Stimulated activated CD4-positive, alpha-beta T cell treated with anti-CD3 and anti-CD28 coated beads, Interleukin-2, amount 100 ng/mL, for 48 hours (primary cell): ENCODE results near the gene ADGRG1.
"Not testable (repeated sequence)": the region's sequence is repeated elsewhere in the genome, so short reads cannot be mapped to it uniquely, and the experiment has no call there.

ENCODE experiments used
- DNase-seq, 2 donors: peaks; one replicate each; pipeline ENCODE4 v3.0.0-alpha.2; 2020

Gene ADGRG1

DNA sequence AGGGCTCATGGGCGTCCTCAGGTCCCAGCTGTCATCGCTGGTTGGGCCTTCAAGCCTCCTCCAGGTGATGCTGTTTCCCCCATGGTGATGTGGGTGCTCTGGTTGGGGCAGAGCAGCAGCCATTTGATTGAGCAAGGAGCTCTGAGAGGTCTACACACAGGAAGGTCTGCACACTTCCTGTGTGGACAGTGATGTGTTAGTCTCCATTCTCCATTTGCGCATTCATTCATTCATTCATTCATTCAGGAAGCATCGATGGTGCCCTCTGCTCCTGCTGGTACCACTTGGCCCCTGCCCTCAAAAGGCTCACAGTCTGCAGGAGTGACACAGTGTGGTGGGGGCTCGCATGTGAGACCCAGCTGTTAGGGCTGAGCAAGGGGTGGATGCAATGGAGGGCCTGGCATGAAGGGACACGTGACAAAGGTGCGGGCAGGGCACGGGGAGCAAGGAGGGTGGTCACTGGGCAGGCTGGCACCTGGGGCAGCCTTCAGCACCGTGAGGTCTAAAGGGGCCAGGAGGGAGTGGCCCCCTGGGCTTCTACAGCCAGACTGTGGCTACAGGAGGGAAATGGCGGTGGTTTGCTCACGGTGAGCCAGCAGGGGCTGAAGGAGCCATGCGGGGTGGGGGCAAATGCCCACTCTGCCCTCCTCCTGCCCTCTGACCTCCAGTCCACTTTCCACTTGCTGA lies 41.2 kb downstream of the ADGRG1 start:
- no peak for DNase-seq

DNA sequence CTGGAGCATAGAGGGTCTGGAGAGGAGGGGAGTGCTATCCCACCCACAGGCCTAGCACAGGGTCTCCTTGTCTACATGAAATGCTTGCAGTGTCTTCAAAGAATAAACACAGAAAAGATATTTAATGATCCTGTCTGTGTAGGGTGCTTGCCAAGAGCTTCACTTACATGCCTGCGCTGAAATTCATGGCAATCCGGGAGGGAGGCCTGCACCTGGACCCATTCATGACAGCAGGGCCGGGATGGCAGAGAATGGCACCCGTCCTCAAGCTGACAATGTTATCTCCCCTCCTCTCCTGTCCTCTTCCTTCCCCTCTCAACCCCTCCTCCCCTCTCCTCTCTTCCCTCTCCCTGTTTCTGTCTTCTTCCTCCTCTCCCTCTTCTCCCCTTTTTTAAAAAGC lies 41.8 kb downstream of the ADGRG1 start:
- no peak for DNase-seq

DNA sequence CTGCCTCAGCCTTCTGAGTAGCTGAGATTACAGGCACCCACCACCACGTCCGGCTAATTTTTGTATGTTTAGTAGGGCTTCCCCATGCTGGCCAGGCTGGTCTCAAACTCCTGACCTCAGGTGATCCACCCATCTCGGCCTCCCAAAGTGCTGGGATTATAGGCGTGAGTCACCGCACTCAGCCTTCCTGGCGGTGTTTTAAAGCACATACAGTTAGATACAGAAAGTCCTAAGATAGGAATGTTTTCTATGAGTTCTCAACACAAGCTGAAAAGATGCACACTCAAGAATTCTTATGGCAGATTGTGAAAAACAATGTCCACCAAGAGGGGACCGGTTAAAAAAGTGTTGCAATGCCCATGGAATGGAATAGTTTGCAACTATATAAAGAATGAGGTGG lies 43.0 kb downstream of the ADGRG1 start:
- not testable (repeated sequence) for DNase-seq

DNA sequence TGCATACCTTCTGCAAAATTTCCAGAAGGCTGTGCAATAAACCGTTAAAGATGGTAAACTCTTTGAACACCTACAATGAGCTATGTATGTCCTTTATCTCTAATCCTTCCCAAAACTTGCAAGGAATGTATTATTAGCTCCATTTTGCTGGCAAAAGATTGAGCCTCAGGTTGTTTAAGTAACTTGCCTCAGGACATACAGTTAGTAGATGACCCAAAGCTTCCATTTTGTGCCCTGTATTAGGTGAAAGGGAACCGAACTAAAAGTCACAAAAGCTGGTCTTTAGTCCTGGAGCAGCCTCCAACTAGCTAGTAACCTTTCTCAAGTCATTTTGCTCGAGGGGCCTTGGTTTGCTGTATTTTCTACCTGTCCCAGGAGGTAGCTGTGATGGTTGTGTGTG lies 44.0 kb downstream of the ADGRG1 start:
- DNase-seq: no peak

DNA sequence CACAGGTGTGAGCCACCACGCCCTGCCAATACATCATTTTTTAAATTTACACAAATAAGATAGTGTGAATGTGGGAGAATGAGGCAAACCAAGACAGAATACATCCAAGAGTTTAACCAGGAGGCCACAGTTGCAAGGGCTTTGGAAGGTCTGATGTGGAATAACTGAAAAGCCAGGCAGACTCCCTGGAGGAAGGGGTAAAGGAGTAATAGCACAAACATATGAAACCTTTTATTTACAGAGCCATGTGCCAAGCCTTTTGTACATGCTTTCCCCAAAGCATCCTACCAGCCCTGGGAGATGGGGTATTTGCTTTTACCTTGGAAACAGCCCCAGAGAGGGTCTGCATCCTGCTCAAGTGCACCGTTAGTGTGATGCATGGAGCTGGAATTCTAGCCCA lies 44.4 kb downstream of the ADGRG1 start:
- DNase-seq: no peak

DNA sequence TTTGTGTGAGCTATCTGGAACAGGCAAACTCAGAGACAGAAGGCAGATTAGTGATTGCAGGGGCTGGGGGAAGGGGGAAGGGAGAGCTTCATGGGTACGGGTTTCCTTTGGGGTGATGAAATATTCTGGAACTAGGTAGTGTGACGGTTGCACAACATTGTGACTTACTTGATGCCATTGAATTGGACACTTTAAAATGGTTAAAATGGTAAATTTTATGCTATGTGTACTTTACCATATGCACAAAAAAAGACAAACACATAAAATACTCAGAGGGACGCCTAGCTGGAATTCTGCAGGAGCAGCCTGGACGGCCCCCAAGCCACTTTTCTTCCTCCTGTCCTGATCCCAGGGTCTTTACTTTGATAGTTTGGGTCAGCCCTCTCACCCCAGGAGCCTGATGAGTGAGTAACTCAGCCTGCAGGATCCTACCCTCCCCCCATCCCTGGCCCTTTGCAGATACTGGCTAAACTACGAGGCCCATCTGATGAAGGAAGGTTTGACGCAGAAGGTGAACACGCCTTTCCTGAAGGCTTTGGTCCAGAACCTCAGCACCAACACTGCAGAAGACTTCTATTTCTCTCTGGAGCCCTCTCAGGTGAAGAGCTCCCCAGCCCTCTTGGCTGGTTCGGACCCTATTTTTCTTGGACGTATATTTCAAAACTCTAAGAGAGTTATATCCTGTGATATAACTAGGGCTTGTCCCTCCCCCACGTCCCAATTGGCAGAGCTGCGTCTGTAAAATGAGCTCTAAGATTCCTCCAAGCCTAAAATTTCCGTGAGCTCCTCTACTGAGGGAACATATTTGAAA lies 47.5 kb downstream of the ADGRG1 start:
- no peak for DNase-seq

DNA sequence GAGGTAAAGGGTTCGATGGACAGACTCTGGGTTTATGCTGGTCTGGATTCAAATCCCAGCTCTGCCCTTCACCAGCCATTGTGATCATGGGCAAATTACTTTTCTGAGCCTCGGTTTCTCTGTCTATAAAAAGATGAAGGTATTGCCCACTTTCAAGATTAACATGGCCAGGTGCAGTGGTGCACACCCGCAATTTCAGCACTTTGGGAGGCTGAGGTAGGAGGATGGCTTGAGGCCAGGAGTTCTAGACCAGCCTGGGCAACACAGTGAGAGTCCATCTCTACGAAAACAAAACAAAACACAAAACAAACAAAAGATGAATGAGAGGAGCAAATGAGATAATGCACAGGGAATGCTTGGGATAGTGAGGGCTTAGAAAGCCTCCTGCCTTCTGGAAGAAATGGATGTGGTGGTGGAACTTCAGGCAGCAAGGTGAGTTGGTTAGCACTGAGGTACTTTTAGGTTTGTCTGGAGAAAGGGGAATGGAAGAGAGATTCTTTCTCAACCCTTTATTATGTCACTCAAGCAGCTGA lies 48.2 kb downstream of the ADGRG1 start:
- DNase-seq: no peak

DNA sequence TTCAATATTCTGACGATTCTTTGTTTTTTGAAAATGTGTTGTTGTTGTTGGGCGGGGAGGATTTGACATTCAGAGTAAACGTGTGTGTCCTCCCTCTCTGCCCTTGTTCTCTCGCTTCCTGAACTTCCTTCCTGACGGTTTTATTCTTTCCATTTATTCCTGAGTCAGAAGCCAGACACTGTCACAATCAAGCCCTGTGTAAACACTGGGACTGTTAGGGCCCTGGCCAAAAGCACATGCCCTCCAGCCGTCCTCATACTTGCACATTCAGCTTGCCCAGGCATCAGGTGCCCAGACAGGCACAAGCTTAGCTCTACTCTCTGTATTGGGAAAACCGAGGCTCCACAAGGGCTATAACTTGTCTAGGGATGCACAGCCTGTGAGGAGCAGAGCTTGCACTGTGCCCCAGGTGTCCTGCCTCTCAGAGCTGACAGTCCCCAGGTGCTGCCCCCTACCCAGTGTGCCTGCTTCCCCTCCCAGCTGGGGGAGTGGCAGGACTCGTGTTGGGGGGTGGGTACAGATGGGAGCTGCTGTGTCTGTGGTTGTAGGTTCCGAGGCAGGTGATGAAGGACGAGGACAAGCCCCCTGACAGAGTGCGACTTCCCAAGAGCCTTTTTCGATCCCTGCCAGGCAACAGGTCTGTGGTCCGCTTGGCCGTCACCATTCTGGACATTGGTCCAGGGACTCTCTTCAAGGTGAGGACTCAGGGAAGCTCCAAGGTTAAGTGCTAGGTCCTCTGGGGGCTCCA lies 49.4 kb downstream of the ADGRG1 start:
- DNase-seq: no peak

DNA sequence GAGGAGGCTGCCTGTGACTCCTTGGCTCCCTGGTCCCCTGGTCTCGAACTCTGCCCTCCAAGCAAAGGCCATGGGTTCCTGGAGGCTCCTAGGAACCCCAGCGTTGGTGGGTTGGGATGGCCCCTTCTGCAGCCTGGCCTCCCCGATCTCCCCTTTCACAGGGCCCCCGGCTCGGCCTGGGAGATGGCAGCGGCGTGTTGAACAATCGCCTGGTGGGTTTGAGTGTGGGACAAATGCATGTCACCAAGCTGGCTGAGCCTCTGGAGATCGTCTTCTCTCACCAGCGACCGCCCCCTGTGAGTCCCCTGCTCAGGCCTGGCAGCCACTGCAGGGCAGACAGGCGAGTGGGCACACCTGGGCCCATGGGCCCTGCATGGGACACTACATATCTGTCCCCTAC lies 50.6 kb downstream of the ADGRG1 start:
- no peak for DNase-seq

DNA sequence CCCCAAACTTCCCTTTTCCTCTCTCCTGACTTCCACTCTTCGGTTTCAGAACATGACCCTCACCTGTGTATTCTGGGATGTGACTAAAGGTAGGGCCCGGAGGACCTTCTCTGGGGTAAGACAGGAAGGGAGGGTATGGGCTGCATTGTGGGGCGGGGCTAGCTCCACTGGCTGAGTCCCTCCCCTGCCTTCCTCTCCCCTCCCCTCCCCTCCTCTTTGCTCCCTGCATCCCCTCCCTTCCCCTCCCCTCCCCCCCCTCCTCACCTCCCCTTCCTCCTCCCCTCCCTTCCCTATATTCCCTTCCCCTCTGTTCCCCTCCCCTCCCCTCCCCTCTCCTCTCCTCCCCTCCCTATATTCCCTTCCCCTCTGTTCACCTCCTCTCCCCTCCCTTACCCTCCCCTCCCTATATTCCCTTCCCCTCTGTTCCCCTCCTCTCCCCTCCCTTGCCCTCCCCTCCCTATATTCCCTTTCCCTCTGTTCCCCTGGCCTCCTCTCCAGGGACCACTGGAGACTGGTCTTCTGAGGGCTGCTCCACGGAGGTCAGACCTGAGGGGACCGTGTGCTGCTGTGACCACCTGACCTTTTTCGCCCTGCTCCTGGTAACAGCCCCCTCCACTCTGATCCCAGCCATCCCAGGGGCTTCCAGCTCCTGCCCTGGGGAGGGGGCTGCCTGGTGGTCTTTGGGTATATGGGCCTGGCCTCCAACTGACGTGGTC lies 51.5 kb downstream of the ADGRG1 start:
- no peak for DNase-seq

DNA sequence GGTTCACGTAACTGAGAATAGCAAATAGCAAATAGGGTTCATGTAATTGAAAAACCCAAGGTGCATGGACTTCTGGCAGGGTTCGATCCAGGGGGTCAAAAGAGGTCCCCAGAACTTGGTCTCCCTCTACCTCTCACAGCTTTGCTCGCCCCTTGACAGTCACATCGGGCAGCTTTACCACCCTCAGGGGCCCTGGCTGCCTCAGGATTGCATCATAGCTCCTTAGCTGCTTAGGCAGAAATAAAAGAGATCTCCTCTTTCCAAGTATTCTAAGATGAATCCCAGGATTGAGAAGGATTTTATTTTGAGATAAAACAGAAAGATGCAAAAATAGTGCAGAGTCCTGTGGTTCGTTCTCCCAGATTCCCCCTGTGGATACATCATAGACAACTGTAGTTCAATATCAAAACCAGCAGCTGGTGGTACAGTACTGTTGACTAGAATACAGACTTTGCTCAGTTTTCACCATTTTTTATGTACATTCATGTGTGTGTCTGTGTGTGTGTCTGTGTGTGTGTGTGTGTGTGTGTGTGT lies 52.5 kb downstream of the ADGRG1 start:
- no peak for DNase-seq

DNA sequence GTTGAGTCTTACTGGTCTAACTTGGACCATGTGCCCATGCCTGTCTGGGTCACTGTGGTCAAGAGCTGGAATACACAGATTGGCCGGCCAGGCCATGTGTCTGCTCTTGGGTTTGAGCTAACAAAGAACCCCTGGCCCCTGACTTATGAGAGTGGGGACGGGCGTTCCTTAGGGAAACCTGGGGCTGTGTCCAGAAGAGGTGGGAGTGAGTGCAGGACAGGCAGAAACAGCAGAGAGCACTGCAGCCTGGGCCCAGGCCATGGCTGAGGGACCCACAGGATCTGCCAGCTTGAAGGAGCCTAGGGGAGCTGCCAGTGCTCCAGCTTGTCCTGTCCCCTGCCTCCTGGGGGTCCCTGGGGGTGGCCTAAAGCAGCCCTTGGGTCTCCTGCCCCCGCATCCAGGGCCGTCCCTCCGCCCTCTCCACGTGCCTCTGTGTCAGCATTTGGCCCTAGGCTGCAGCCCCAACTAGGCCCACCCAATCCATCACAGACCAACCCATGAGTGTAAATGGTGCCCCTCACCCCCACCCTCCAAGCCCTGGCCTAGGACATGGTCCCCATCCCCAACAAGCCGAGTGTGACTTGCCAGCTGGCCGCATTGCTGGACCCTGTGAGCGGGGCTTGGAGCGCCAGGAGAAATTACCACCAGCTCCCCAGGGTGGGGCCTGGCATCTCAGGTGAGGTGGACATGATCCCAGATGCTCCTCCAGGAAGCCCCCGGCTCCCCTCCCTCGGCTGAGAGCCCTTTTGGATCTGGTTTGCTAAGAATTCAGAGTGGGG lies 53.7 kb downstream of the ADGRG1 start:
- DNase-seq: no peak

DNA sequence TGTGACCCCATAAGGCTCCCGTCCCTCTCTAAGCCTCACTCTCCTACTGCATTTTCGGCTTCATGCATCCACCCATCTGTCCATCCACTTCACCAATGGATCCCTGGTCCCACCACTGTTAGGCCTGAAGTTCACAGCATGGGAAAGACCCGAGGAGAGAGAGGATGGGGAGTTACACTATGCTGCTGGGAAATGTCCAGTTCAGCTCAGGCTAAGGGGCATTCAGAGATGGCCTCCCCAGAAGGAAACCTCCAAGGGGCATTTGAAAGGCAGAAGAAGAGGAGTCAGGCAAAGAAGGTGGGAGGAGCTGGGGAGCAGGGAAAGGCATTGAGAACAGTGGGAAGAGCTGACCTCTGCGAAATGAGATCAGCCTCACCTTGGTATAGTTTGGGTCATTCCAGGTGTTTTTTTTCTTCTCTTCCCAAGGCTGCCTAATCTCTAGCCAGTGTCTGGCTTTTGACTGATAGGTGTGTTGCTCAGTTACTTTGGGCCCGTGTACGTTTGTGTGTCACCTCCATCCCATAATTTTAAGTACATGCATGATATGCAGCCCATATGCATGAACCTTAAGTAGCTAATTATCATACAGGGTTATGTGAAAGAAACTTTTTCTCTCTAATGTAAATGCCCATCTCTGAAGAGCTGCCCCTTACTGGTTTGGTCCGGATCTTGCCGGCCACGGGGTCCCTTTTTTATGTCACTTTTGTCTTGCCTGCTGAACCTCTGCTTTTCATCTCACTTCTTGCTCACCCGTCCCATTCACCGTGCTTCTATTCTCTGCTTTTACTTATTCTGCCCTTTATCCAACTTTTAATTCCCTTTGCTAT lies 54.6 kb downstream of the ADGRG1 start:
- no peak for DNase-seq

DNA sequence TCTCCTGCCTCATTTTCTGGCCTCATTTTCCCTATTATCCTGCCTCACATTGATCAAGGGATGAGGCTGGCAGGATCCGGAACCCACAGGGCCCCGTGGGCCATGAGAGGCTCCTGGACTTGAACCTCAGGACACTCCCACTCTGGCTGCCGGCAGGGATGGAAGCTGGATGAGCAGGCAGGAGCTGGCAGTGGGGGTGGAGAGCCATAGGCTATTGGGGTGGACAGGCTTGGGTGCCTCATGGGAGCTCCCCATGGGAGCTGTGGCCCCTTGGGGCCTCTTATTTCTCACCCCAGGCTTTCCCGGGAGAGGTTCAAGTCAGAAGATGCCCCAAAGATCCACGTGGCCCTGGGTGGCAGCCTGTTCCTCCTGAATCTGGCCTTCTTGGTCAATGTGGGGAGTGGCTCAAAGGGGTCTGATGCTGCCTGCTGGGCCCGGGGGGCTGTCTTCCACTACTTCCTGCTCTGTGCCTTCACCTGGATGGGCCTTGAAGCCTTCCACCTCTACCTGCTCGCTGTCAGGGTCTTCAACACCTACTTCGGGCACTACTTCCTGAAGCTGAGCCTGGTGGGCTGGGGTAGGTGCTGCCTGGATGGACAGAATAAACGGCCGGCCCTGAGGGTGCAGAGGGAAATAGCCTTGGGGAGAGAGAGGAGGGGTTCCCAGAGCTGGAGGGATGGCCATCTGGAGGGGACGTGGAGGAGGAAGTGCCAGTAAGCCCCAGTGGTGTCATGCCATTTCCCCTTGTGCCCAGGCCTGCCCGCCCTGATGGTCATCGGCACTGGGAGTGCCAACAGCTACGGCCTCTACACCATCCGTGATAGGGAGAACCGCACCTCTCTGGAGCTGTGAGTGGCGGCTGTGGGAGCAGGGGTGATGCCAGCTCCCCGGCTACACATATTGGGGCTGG lies 55.5 kb downstream of the ADGRG1 start:
- DNase-seq: no peak

DNA sequence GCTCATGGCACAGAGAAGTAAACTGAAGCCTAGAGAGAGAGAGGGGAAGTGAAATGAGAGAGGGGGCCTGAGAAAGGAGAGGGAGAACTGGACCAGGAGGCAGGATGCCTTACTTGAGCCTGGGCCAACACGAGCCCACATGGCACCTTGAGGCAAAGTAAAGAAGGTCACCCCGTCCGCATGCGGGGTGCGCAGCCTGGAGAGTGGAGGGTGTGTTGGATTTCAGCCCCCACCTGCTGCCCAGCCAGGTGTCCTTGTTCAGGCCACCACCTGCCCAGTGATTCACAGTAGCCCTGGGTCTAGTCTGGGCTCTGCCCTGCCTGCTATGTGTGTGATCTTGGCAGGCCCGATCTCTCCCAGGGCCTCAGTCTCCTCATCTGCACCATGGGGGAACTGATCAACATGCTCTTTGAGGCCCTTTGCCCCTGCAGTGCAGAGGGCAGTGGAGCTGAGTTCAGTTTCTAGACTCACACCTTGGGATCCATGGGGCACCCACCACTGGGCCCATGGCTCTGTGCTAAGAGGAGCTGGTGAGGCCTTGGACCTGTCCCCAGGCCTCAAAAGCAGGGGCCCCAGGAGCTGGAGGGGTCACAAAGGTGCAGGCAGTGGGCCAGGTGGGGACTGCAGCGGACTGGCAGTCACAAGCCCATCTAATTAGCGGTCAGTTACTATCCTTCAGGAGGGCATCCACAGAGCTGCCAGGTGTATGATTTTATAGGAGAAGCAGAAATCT lies 56.4 kb downstream of the ADGRG1 start:
- DNase-seq: no peak

DNA sequence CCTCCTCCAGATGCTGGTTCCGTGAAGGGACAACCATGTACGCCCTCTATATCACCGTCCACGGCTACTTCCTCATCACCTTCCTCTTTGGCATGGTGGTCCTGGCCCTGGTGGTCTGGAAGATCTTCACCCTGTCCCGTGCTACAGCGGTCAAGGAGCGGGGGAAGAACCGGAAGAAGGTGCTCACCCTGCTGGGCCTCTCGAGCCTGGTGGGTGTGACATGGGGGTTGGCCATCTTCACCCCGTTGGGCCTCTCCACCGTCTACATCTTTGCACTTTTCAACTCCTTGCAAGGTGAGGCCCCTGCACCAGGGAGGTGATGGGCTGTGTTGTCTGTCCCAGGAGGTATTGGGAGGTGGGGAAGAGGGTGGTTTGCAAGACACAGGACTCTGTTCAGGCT lies 57.2 kb downstream of the ADGRG1 start:
- no peak for DNase-seq

DNA sequence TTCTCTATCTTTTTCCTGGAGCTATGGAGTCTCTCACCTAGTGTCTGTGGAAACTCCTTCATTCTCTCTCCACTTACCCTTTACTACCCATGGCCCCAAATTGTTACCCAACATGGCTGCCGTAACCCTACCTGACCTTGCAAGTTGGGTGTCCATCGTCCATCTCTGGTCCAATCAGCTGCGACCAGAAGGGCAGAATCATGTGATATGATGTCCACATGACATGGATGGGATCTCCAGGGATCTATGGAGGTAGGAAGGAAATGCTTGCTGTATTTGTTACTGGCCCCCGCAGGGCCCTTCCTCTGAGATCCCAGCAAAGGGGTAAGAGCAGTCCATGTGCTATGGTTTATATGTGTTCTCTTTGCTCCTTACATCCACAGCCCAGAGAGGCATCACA lies 58.1 kb downstream of the ADGRG1 start:
- no peak for DNase-seq

DNA sequence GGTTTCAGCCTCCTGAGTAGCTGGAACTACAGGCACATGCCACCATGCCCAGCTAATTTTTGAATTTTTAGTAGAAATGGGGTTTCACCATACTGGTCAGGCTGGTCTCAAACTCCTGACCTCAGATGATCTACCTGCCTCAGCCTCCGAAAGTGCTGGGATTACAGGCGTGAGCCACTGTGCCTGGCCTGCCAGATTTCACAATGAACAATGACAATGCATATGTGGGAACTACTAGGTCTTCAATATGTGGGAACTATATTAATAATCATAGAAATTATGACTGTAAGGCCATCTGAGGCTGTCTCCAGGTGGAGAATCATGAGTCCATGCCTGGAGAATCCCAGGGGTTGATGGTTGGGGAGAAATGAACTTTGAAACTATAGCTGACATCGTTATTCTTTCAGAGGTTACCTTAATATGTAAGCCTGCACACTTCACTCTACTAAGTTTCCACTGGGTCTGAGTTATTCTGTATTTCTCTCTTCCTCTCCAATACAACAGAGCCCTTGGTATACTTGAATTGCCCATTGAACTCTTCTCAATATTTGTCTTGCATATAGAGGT lies 59.0 kb downstream of the ADGRG1 start:
- DNase-seq: no peak
